WTC11 (cell line): ENCODE results near the gene ACER1. TPM values are rescaled to one million over a fixed set of nuclear protein-coding genes. Genes with fewer than 3 reads are reported as not detected.

ENCODE experiments used
- ATAC-seq: fragments of 200-7000 bp; cut with Tn5 transposase; 2 replicates; pipeline ENCODE4 v1.10.0; 2021; ENCODE audit warnings: mild to moderate bottlenecking, moderate library complexity
- CTCF ChIA-PET: fragments of 300-600 bp; sonication (Branson Sonifier 250); formaldehyde crosslinking; loops from one replicate; lab custom pipeline; 2021; ENCODE audit warnings: antibody characterized with exemption; lab: Charles Lee
- POLR2A ChIA-PET: fragments of 350-600 bp; sonication (Branson Sonifier 250); formaldehyde crosslinking; loops from one replicate; lab custom pipeline; 2021; ENCODE audit warnings: antibody characterized with exemption; lab: Charles Lee
- DNase-seq: peaks from one replicate; pipeline ENCODE4 v3.0.0; 2021; ENCODE audit warnings: low spot score
- H3K27ac Mint-ChIP-seq: 2 replicates; pipeline ENCODE4 v1.8.0; 2021; ENCODE audit warnings: mixed read lengths
- H3K27me3 Mint-ChIP-seq: 2 replicates; pipeline ENCODE4 v1.8.0; 2021; ENCODE audit warnings: low read depth, mild to moderate bottlenecking, moderate library complexity, mixed read lengths
- H3K36me3 Mint-ChIP-seq: 2 replicates; pipeline ENCODE4 v1.8.0; 2021; ENCODE audit warnings: mixed read lengths
- H3K4me1 Mint-ChIP-seq: 2 replicates; pipeline ENCODE4 v1.8.0; 2022; ENCODE audit warnings: mixed read lengths
- H3K4me3 Mint-ChIP-seq: 2 replicates; pipeline ENCODE4 v1.8.0; 2021; ENCODE audit warnings: mild to moderate bottlenecking, moderate library complexity, mixed read lengths
- H3K9me3 Mint-ChIP-seq: 2 replicates; pipeline ENCODE4 v1.8.0; 2021; ENCODE audit warnings: mixed read lengths
- CREB1 ChIP-seq: sonication (generic); formaldehyde crosslinking; IDR thresholded peaks from 2 replicates; pipeline ENCODE4 v1.8.0; 2023; ENCODE audit warnings: mild to moderate bottlenecking, missing genetic modification reagents
- CREM ChIP-seq: sonication (generic); formaldehyde crosslinking; IDR thresholded peaks from 2 replicates; pipeline ENCODE4 v1.8.1; 2022; ENCODE audit warnings: mild to moderate bottlenecking, missing genetic modification reagents, moderate library complexity
- EMX1 ChIP-seq: fragments of 250-450 bp; sonication (Bioruptor Pico); IDR thresholded peaks from 2 replicates; pipeline ENCODE4 v1.8.0; 2021; ENCODE audit warnings: mild to moderate bottlenecking
- HMGA2 ChIP-seq: fragments of 250-450 bp; sonication (Bioruptor Pico); IDR thresholded peaks from 2 replicates; pipeline ENCODE4 v1.4.0; 2021; ENCODE audit warnings: mild to moderate bottlenecking, moderate library complexity
- IRF2 ChIP-seq: sonication (generic); formaldehyde crosslinking; IDR thresholded peaks from 2 replicates; pipeline ENCODE4 v1.8.0; 2022; ENCODE audit warnings: low read depth, missing genetic modification reagents, borderline replicate concordance
- JUN ChIP-seq: sonication (generic); formaldehyde crosslinking; IDR thresholded peaks from 2 replicates; pipeline ENCODE4 v1.8.0; 2023; ENCODE audit warnings: mild to moderate bottlenecking, missing genetic modification reagents
- MXD4 ChIP-seq: fragments of 250-450 bp; sonication (Bioruptor Pico); IDR thresholded peaks from 2 replicates; pipeline ENCODE4 v1.8.0; 2021; ENCODE audit warnings: mild to moderate bottlenecking, moderate library complexity, borderline replicate concordance
- NR3C1 ChIP-seq: sonication (generic); formaldehyde crosslinking; conservative IDR thresholded peaks from 2 replicates; pipeline ENCODE4 v1.8.1; 2023; ENCODE audit warnings: low read depth, mild to moderate bottlenecking, missing genetic modification reagents
- PRRX2 ChIP-seq: fragments of 250-450 bp; sonication (Bioruptor Pico); IDR thresholded peaks from 2 replicates; pipeline ENCODE4 v1.8.0; 2021; ENCODE audit warnings: mild to moderate bottlenecking
- SMAD4 ChIP-seq: sonication (generic); formaldehyde crosslinking; IDR thresholded peaks from 2 replicates; pipeline ENCODE4 v1.8.0; 2022; ENCODE audit warnings: mild to moderate bottlenecking, missing genetic modification reagents
- TEAD1 ChIP-seq: sonication (generic); formaldehyde crosslinking; IDR thresholded peaks from 2 replicates; pipeline ENCODE4 v1.8.0; 2022; ENCODE audit warnings: mild to moderate bottlenecking, missing genetic modification reagents
- TEAD4 ChIP-seq: sonication (generic); formaldehyde crosslinking; IDR thresholded peaks from 2 replicates; pipeline ENCODE4 v1.8.0; 2022; ENCODE audit warnings: mild to moderate bottlenecking, missing genetic modification reagents
- ZNF416 ChIP-seq: fragments of 250-450 bp; sonication (Bioruptor Pico); IDR thresholded peaks from 2 replicates; pipeline ENCODE4 v1.9.0; 2021; ENCODE audit warnings: mild to moderate bottlenecking, inconsistent platforms
- total RNA-seq: library from RNA; stranded (reverse); gene quantifications from 3 replicates; pipeline ENCODE4 v1.2.3, GENCODE V29; 2021
- TF ChIP-seq, protein P1 (sequence below): sonication (generic); formaldehyde crosslinking; IDR thresholded peaks from 2 replicates; pipeline ENCODE4 v1.8.1; 2023; ENCODE audit warnings: mild to moderate bottlenecking, missing genetic modification reagents, moderate library complexity
- TF ChIP-seq, protein P2 (sequence below): sonication (generic); formaldehyde crosslinking; IDR thresholded peaks from 2 replicates; pipeline ENCODE4 v1.8.1; 2022; ENCODE audit warnings: missing genetic modification reagents, borderline replicate concordance
- TF ChIP-seq, protein P3 (sequence below): sonication (generic); formaldehyde crosslinking; IDR thresholded peaks from 2 replicates; pipeline ENCODE4 v1.8.1; 2023; ENCODE audit warnings: mild to moderate bottlenecking, missing genetic modification reagents
- TF ChIP-seq, protein P4 (sequence below): fragments of 250-450 bp; sonication (Bioruptor Pico); IDR thresholded peaks from 2 replicates; pipeline ENCODE4 v1.9.0; 2021; ENCODE audit warnings: moderate library complexity, mild to moderate bottlenecking, inconsistent platforms, borderline replicate concordance
- TF ChIP-seq, protein P5 (sequence below): sonication (generic); formaldehyde crosslinking; IDR thresholded peaks from 2 replicates; pipeline ENCODE4 v1.8.0; 2023; ENCODE audit warnings: missing genetic modification reagents
- TF ChIP-seq, protein P6 (sequence below): sonication (generic); formaldehyde crosslinking; IDR thresholded peaks from 2 replicates; pipeline ENCODE4 v1.8.0; 2022; ENCODE audit warnings: mild to moderate bottlenecking, missing genetic modification reagents
- TF ChIP-seq, protein P7 (sequence below): sonication (generic); formaldehyde crosslinking; IDR thresholded peaks from 2 replicates; pipeline ENCODE4 v1.8.1; 2022; ENCODE audit warnings: low read depth, mild to moderate bottlenecking, moderate library complexity, missing genetic modification reagents, borderline replicate concordance

ACER1 gene
- total RNA-seq, 1 experiment from 2014 or later = not detected

DNA sequence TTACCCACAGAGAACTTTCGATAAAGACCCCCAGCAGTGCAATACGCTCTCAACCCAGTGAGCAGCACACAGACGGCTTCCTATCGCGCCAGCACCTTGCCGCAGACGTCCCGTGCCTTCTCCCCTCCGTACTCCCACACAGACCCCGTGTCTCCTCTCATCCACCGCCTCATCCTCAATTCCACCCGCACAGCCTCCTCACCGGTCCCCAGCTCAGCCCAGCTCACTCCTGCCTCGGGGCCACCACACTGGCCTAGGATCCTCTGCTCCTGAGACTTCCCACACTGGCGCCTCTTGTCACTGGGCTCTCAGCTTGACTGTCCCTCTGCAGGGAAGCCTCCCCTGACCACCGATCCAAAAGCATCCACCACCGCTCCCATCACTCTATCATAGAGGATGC, 62.6 kb downstream of the ACER1 start:
- Mint-ChIP-seq H3K27me3 (no peaks in the 10 kb centered on the region), H3K27ac (peak overlapping the region; percentile 79), H3K4me1 (peaks cover 47% of the 10 kb centered on the region), H3K4me3 (no peak overlapping the region), H3K36me3 (peaks cover 33% of the 10 kb centered on the region), H3K9me3 (no peaks in the 10 kb centered on the region)
- TF ChIP-seq IRF2 (no peak), CREM (CRISPR knock-in tag) (no peak), JUN (CRISPR knock-in tag) (no peak), PRRX2 (no peak), CREB1 (no peak), ZNF416 (CRISPR knock-in tag) (no peak), EMX1 (CRISPR knock-in tag) (no peak)
- TF ChIP-seq, protein P1, sequence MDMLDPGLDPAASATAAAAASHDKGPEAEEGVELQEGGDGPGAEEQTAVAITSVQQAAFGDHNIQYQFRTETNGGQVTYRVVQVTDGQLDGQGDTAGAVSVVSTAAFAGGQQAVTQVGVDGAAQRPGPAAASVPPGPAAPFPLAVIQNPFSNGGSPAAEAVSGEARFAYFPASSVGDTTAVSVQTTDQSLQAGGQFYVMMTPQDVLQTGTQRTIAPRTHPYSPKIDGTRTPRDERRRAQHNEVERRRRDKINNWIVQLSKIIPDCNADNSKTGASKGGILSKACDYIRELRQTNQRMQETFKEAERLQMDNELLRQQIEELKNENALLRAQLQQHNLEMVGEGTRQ = no peak
- TF ChIP-seq, protein P2, sequence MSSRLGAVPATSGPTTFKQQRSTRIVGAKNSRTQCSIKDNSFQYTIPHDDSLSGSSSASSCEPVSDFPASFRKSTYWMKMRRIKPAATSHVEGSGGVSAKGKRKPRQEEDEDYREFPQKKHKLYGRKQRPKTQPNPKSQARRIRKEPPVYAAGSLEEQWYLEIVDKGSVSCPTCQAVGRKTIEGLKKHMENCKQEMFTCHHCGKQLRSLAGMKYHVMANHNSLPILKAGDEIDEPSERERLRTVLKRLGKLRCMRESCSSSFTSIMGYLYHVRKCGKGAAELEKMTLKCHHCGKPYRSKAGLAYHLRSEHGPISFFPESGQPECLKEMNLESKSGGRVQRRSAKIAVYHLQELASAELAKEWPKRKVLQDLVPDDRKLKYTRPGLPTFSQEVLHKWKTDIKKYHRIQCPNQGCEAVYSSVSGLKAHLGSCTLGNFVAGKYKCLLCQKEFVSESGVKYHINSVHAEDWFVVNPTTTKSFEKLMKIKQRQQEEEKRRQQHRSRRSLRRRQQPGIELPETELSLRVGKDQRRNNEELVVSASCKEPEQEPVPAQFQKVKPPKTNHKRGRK = no peak
- TF ChIP-seq, protein P3, sequence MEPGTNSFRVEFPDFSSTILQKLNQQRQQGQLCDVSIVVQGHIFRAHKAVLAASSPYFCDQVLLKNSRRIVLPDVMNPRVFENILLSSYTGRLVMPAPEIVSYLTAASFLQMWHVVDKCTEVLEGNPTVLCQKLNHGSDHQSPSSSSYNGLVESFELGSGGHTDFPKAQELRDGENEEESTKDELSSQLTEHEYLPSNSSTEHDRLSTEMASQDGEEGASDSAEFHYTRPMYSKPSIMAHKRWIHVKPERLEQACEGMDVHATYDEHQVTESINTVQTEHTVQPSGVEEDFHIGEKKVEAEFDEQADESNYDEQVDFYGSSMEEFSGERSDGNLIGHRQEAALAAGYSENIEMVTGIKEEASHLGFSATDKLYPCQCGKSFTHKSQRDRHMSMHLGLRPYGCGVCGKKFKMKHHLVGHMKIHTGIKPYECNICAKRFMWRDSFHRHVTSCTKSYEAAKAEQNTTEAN (CRISPR knock-in tag) = no peak
- TF ChIP-seq, protein P4, sequence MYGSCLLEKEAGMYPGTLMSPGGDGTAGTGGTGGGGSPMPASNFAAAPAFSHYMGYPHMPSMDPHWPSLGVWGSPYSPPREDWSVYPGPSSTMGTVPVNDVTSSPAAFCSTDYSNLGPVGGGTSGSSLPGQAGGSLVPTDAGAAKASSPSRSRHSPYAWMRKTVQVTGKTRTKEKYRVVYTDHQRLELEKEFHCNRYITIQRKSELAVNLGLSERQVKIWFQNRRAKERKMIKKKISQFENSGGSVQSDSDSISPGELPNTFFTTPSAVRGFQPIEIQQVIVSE (CRISPR knock-in tag) = no peak
- TF ChIP-seq, protein P5, sequence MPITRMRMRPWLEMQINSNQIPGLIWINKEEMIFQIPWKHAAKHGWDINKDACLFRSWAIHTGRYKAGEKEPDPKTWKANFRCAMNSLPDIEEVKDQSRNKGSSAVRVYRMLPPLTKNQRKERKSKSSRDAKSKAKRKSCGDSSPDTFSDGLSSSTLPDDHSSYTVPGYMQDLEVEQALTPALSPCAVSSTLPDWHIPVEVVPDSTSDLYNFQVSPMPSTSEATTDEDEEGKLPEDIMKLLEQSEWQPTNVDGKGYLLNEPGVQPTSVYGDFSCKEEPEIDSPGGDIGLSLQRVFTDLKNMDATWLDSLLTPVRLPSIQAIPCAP (CRISPR knock-in tag) = no peak
- ChIA-PET POLR2A (interaction anchor here (0.6 to 1.3 kb wide), 2 partner anchors 102 to 141 kb away, joined by 3 to 9 read pairs; partner anchors contain the start of gene ALKBH7), CTCF (interaction anchor here (0.9 to 3.8 kb wide), 12 partner anchors 10 to 281 kb away, joined by 3 to 39 read pairs (median 4); no protein-coding TSS in a partner anchor)
- no peak for DNase-seq
- ATAC-seq = no peak

DNA sequence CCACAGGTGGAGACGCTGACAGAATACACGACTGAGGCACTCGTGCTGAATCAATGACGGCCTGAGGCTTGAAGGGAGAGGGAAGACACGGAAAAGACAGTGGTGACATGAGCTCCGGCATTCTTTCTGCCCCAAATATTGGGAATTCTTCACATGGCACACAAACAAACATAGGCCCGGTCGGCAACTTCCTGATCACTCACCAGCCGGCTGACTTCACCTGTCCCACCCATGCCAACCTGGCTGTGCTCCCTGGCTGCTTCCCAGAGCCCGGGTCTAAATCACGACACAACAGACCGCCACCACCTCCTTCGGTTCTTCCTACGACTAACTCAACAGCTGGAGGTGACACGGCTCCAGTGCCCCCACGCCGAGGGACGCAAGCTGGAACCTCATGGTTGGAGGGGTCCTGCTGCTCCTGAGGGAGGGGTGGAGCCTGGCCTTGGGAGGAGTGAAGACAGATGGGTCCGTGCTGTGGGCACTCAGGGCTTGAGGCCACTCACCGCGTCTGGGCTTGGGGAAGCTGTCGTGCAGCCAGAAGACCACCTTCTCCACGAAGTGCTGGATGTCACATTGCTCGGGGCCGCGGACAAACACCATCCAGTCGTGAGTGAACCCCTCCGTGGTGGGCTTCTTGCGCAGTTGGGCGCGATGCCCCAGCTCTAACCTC, 63.2 kb downstream of the ACER1 start:
- peaks cover 42% of the 10 kb centered on the region for H3K4me1 Mint-ChIP-seq
- TF ChIP-seq SMAD4 (no peak), MXD4 (CRISPR knock-in tag) (no peak), TEAD1 (CRISPR knock-in tag) (no peak), JUN (CRISPR knock-in tag) (no peak), NR3C1 (CRISPR knock-in tag) (no peak), TEAD4 (CRISPR knock-in tag) (no peak), HMGA2 (CRISPR knock-in tag) (no peak)
- TF ChIP-seq, protein P6, sequence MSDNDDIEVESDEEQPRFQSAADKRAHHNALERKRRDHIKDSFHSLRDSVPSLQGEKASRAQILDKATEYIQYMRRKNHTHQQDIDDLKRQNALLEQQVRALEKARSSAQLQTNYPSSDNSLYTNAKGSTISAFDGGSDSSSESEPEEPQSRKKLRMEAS = no peak
- TF ChIP-seq, protein P3 (CRISPR knock-in tag) = no peak
- TF ChIP-seq, protein P7, sequence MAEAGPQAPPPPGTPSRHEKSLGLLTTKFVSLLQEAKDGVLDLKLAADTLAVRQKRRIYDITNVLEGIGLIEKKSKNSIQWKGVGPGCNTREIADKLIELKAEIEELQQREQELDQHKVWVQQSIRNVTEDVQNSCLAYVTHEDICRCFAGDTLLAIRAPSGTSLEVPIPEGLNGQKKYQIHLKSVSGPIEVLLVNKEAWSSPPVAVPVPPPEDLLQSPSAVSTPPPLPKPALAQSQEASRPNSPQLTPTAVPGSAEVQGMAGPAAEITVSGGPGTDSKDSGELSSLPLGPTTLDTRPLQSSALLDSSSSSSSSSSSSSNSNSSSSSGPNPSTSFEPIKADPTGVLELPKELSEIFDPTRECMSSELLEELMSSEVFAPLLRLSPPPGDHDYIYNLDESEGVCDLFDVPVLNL (CRISPR knock-in tag) = no peak
- TF ChIP-seq, all 79 proteins: peak for 0
- ATAC-seq = no peak
- DNase-seq = no peak
- Mint-ChIP-seq H3K27me3 (no peaks in the 10 kb centered on the region), H3K36me3 (peaks cover 34% of the 10 kb centered on the region), H3K9me3 (no peaks in the 10 kb centered on the region), H3K4me3 (no peak overlapping the region), H3K27ac (peak overlapping the region; percentile 57)
- CTCF ChIA-PET = interaction anchor here (1.2 to 3.8 kb wide), 5 partner anchors 10 to 64 kb away, joined by 4 to 39 read pairs (median 6); no protein-coding TSS in a partner anchor
- POLR2A ChIA-PET = no interaction called here
